Measurements from ENCODE around the gene BOC.

DNA sequence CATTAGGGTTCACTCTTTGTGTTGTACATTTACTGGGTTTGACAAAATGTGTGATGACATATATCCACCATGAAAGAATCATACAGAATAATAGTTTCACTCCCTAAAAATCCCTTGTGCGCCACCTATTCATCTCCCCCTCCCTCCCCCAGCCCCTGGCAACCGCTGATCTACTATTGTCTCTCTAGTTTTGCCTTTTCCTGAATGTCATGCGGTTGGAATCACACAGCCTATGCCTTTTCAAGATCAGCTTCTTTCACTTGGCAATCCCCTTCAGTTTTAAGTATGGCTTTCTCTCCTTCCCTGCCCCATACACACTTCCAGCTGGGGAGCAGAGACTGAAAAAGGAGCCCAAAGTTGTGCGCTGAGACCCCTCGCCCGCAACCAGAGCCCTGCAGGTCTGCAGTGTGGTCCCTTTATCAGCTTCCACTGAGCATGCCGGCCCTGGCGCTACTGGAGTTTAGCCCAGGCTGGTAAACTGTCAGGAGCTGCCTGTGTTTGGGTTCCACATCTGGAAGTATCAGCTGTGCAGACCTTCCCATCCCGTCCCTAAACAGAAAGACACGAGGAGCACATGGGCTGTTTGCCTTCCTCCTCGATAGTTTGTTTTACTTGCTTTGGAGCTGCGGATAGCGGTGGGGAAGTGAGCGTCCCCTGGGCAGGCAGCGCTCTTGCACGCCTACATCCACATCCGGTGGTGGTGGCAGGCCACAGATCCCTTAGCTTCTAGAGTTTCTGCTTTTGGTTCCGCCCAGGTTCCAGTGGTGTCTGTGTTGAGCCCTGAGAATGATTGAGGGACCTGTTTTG lies 12.3 kb downstream of the BOC start:
- TF ChIP-seq POLR2A (IDR thresholded peaks at IDR 0.05): no peak
- TF ChIP-seq, protein P1, sequence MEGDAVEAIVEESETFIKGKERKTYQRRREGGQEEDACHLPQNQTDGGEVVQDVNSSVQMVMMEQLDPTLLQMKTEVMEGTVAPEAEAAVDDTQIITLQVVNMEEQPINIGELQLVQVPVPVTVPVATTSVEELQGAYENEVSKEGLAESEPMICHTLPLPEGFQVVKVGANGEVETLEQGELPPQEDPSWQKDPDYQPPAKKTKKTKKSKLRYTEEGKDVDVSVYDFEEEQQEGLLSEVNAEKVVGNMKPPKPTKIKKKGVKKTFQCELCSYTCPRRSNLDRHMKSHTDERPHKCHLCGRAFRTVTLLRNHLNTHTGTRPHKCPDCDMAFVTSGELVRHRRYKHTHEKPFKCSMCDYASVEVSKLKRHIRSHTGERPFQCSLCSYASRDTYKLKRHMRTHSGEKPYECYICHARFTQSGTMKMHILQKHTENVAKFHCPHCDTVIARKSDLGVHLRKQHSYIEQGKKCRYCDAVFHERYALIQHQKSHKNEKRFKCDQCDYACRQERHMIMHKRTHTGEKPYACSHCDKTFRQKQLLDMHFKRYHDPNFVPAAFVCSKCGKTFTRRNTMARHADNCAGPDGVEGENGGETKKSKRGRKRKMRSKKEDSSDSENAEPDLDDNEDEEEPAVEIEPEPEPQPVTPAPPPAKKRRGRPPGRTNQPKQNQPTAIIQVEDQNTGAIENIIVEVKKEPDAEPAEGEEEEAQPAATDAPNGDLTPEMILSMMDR (IDR thresholded peaks at IDR 0.05): no peak
